NB4 (cell line): ENCODE data around the gene CHD9NB.

Experiments used
- MYC ChIP-seq: IDR thresholded peaks from 2 replicates; pipeline ENCODE4 v1.6.1; 2011; ENCODE audit warnings: low read depth, low read length
- POLR2A ChIP-seq: IDR thresholded peaks from 2 replicates; pipeline ENCODE4 v1.6.1; 2011; ENCODE audit warnings: mild to moderate bottlenecking; ENCODE audit not compliant: insufficient read length; ENCODE audit errors: extremely low read depth
- TF ChIP-seq, protein P1 (sequence below): IDR thresholded peaks from one replicate; pipeline ENCODE4 v1.5.1; 2012; ENCODE audit warnings: low read depth, low read length
- TF ChIP-seq, protein P2 (sequence below): IDR thresholded peaks from 2 replicates; pipeline ENCODE4 v1.6.1; 2011; ENCODE audit warnings: low read depth, low read length

DNA sequence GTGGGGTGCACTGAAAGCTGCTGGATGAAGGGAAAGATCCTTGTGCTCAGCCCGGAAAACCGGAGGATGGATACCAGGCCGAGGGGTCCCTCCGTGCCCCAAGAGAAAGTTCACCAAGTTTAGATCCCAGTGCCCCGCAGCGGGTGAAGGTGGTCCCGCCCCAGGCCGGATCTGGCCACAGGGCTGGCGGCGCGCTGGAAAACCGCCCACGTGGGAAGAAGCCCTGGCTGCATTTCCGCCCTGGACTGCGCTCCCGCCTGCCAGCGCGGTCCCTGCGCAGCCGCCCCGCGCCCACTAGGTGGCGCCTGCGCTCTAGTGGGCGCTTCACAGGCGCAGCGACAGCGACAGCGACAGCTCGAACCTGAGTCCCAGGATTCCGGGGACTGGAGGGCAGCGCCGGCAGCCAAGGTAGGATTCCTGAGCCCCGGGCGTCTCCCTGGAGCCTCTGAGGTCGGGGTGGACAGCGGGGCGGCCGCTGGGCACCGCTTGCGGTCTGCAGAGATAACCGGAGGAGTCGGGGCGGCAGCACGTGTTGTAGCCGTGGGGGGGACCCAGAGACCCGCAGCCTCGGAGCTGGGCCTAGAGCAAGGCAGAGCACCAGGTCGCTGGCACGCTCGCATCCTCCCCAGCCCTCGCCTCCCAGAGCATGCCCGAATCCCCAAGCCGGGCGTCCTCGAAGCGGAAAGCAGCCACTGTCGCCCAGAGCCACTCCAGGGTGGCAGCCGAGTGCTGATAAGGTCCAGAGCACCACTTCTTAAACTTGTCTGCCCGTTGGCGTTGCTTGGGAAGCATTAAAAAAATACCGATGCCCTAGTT is 2.2 kb upstream of the CHD9NB start, which contains the start of gene CHD9:
- TF ChIP-seq, protein P1, sequence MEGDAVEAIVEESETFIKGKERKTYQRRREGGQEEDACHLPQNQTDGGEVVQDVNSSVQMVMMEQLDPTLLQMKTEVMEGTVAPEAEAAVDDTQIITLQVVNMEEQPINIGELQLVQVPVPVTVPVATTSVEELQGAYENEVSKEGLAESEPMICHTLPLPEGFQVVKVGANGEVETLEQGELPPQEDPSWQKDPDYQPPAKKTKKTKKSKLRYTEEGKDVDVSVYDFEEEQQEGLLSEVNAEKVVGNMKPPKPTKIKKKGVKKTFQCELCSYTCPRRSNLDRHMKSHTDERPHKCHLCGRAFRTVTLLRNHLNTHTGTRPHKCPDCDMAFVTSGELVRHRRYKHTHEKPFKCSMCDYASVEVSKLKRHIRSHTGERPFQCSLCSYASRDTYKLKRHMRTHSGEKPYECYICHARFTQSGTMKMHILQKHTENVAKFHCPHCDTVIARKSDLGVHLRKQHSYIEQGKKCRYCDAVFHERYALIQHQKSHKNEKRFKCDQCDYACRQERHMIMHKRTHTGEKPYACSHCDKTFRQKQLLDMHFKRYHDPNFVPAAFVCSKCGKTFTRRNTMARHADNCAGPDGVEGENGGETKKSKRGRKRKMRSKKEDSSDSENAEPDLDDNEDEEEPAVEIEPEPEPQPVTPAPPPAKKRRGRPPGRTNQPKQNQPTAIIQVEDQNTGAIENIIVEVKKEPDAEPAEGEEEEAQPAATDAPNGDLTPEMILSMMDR = peak; percentile 91
- TF ChIP-seq POLR2A (peak; percentile 33), MYC (peak; percentile 92)
- TF ChIP-seq, protein P2, sequence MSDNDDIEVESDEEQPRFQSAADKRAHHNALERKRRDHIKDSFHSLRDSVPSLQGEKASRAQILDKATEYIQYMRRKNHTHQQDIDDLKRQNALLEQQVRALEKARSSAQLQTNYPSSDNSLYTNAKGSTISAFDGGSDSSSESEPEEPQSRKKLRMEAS = peak; percentile 87
